ENCODE data around the gene PCNX3. TPM values are rescaled to one million over a fixed set of nuclear protein-coding genes. Genes with fewer than 3 reads are reported as not detected.

The PCNX3 gene
- total and polyA plus RNA-seq, 10 of the 15 experiments (the other 5 are each of a cell fraction or from before 2014, with no cell fraction given): 0.03 to 46.6 (median 8.4) TPM

DNA sequence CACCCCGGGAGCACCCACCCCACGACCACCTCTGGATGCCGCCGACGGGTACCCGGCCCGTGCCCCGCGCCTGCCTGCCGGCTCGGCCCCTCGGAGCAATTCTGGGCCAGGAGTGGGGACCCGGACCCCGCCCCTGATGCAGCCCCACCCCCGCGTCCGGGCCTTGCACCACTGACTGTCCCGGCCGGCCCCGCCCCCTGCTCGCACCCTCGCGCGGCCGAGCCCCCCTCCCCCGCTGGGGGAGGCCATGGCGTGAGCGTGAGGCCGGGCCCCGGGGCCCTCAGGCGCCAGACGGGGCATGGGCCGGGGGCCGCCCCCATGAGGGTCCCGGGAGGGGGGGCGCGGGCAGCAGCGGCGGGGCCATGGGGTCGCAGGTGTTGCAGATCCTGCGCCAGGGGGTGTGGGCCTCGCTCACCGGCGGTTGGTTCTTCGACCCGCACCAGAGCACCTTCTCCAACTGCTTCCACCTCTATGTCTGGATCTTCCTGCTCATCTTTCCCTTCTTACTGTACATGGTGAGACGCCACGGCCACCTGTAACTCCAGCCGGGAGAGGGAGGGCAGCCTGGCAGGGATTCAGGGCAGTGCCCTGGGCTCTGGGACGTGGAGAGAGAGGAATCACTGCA, 486 bp downstream of the PCNX3 start (continued):
- no peak for TF ChIP-seq HSF1 (IDR thresholded peaks at IDR 0.05; ENCODE audit: low read depth, low read length)
- no peak for TF ChIP-seq CTCF (IDR thresholded peaks at IDR 0.05 in 2 of 3, conservative IDR thresholded peaks at IDR 0.05 in 1 of 3; ENCODE audit: control insufficient read depth in 2 of 3, extremely low read depth in 1 of 3, insufficient read depth in 1 of 3, low read depth in 3 of 3, low read length in 3 of 3)

GRCh38 chr11:65616575-65617001, 1.0 kb downstream of the PCNX3 start:
- peaks cover 67% of the 10 kb centered on the region for H3K79me2 ChIP-seq (ENCODE audit: control insufficient read depth, insufficient read depth, low read length)
- H3K4me2 ChIP-seq (ENCODE audit: control insufficient read depth, insufficient read depth): peak overlapping the region; percentile 94
- H3K4me1 ChIP-seq (ENCODE audit: control insufficient read depth, insufficient read depth, low read length): peaks cover 24% of the 10 kb centered on the region
- H2AFZ ChIP-seq (ENCODE audit: control insufficient read depth, low read depth, low read length): no peak overlapping the region
- no TSS peak for BruUV-seq (replicated peaks)
- H3K27me3 ChIP-seq (replicated peaks in 1 of 2; ENCODE audit: control insufficient read depth in 2 of 2, insufficient read depth in 2 of 2, low read length in 1 of 2): no peaks in the 10 kb centered on the region
- SMC1A ChIA-PET (ENCODE audit: uncharacterized antibody, unreplicated experiment): interaction anchor here (0.6 to 1.5 kb wide), 3 partner anchors 10 to 44 kb away, joined by 4 to 6 read pairs (median 4); partner anchors contain the start of genes FAM89B and SIPA1
- H3K9ac ChIP-seq (ENCODE audit: control insufficient read depth, insufficient read depth, low read length): peak overlapping the region; percentile 68
- peak overlapping the region; percentile 100 for H3K4me3 ChIP-seq
- RAD21 ChIA-PET (ENCODE audit: unreplicated experiment): interaction anchor here (0.6 to 1.4 kb wide), 2 partner anchors 27 to 95 kb away, joined by 3 read pairs; partner anchors contain the start of gene KAT5
- 43% methylated on average over 10 of the region's 10 CpGs for WGBS (ENCODE audit: insufficient coverage, insufficient replicate concordance, low lambda C conversion rate, missing lambda C conversion rate)
- H3K36me3 ChIP-seq (ENCODE audit: control insufficient read depth in 2 of 2, insufficient read depth in 2 of 2, low read length in 1 of 2): peaks cover 17 to 21% of the 10 kb centered on the region in 2 experiments; a peak in 3 of 4 replicates
- CTCF ChIA-PET: interaction anchor here (1.2 to 2.9 kb wide), 5 partner anchors 9 to 44 kb away, joined by 3 to 25 read pairs (median 6); partner anchors contain the start of genes FAM89B, SIPA1 and ZNRD2
- DNase-seq (ENCODE audit: low read depth, low spot score): no peak
- peak overlapping the region; percentile 60 for H3K27ac ChIP-seq (ENCODE audit: control insufficient read depth, insufficient read depth)
- intact Hi-C loops (cut with micrococcal nuclease; ENCODE audit: unreplicated experiment): no loop called here
- H3K9me3 ChIP-seq (replicated peaks; ENCODE audit: control insufficient read depth, insufficient read depth, low read length): no peaks in the 10 kb centered on the region
- ATAC-seq: no peak
- POLR2A ChIA-PET: interaction anchor here (0.5 to 5.0 kb wide), 7 partner anchors 22 to 327 kb away, joined by 3 to 34 read pairs (median 3); partner anchors contain the start of genes C11orf68, EHBP1L1 and SIPA1
- in situ Hi-C loops (cut with MboI): no loop called here
- H4K20me1 ChIP-seq (ENCODE audit: control insufficient read depth, insufficient read depth): no peaks in the 10 kb centered on the region; the same call in 1 of the 2 replicates
- no peak for FAIRE-seq
- TF ChIP-seq CBFB (IDR thresholded peaks at IDR 0.05; ENCODE audit: low read depth) (no peak), YY1 (IDR thresholded peaks at IDR 0.05; ENCODE audit: low read depth, low read length) (no peak), ELK1 (IDR thresholded peaks at IDR 0.05; ENCODE audit: low read depth, low read length) (no peak), TCF7 (IDR thresholded peaks at IDR 0.05; ENCODE audit: borderline replicate concordance) (no peak), MXI1 (IDR thresholded peaks at IDR 0.05; ENCODE audit: low read depth, low read length) (no peak), CHD2 (IDR thresholded peaks at IDR 0.05; ENCODE audit: borderline replicate concordance, low read depth, low read length) (no peak), CHD4 (IDR thresholded peaks at IDR 0.05) (no peak), EZH2 (IDR thresholded peaks at IDR 0.05; ENCODE audit: borderline replicate concordance, control insufficient read depth, low read depth, low read length) (no peak), BCL11A (IDR thresholded peaks at IDR 0.05; ENCODE audit: low read depth, low read length) (no peak), EED (IDR thresholded peaks at IDR 0.05; ENCODE audit: low read depth) (no peak)
- TF ChIP-seq, protein P1, sequence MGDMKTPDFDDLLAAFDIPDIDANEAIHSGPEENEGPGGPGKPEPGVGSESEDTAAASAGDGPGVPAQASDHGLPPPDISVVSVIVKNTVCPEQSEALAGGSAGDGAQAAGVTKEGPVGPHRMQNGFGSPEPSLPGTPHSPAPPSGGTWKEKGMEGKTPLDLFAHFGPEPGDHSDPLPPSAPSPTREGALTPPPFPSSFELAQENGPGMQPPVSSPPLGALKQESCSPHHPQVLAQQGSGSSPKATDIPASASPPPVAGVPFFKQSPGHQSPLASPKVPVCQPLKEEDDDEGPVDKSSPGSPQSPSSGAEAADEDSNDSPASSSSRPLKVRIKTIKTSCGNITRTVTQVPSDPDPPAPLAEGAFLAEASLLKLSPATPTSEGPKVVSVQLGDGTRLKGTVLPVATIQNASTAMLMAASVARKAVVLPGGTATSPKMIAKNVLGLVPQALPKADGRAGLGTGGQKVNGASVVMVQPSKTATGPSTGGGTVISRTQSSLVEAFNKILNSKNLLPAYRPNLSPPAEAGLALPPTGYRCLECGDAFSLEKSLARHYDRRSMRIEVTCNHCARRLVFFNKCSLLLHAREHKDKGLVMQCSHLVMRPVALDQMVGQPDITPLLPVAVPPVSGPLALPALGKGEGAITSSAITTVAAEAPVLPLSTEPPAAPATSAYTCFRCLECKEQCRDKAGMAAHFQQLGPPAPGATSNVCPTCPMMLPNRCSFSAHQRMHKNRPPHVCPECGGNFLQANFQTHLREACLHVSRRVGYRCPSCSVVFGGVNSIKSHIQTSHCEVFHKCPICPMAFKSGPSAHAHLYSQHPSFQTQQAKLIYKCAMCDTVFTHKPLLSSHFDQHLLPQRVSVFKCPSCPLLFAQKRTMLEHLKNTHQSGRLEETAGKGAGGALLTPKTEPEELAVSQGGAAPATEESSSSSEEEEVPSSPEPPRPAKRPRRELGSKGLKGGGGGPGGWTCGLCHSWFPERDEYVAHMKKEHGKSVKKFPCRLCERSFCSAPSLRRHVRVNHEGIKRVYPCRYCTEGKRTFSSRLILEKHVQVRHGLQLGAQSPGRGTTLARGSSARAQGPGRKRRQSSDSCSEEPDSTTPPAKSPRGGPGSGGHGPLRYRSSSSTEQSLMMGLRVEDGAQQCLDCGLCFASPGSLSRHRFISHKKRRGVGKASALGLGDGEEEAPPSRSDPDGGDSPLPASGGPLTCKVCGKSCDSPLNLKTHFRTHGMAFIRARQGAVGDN (IDR thresholded peaks at IDR 0.05): no peak
